Neural progenitor cell (in vitro differentiated cells): Measurements from ENCODE around the gene MCRS1.

Source experiments
- EZH2 ChIP-seq: fragments of 200-600 bp; sonication (generic); IDR thresholded peaks from 2 replicates; pipeline ENCODE4 v1.6.1; 2017; ENCODE audit warnings: antibody characterized with exemption, mild to moderate bottlenecking, moderate library complexity
- TF ChIP-seq, protein P1 (sequence below): fragments of 200-600 bp; sonication (generic); IDR thresholded peaks from 2 replicates; pipeline ENCODE4 v1.5.1; 2017; ENCODE audit warnings: antibody characterized with exemption, mild to moderate bottlenecking

DNA sequence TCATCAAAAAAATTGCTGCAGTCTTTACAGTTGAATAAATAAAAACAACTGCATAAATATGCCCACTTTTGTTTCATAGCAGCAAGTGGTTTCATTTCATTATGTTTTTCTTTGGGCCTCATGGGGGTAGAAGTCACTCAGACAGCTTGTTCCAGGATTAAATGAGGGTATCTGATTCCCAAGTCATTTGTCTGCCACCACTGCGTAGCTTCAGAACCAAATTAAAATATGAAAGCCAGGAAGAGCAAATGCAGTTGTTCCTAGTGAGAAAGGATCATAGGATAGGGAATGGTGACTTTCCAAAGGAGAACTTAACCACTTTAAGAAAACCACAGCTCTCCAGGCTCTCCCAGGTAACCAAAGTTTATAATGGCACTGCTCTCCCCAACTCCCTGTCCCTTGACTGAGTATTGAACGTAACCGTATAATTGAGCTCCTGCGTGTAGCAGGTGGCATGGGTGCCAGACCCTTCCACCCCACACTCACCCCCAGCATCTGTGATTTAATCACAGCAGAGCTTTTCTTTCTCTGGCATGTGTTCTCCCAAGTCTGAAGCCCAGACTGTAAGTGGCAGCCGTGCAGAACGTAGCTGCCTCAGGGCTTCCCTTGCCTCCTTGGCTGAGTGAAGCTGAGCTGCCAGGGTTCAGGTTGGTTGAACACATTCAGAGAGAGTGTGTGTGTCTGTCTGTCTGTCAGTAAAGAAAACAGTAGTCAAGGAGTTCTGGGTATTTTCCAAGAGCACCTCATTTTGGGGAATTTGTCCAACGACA, 40.4 kb downstream of the MCRS1 start:
- TF ChIP-seq, protein P1, sequence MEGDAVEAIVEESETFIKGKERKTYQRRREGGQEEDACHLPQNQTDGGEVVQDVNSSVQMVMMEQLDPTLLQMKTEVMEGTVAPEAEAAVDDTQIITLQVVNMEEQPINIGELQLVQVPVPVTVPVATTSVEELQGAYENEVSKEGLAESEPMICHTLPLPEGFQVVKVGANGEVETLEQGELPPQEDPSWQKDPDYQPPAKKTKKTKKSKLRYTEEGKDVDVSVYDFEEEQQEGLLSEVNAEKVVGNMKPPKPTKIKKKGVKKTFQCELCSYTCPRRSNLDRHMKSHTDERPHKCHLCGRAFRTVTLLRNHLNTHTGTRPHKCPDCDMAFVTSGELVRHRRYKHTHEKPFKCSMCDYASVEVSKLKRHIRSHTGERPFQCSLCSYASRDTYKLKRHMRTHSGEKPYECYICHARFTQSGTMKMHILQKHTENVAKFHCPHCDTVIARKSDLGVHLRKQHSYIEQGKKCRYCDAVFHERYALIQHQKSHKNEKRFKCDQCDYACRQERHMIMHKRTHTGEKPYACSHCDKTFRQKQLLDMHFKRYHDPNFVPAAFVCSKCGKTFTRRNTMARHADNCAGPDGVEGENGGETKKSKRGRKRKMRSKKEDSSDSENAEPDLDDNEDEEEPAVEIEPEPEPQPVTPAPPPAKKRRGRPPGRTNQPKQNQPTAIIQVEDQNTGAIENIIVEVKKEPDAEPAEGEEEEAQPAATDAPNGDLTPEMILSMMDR: no peak
- TF ChIP-seq EZH2: no peak
